H9 (cell line): ENCODE data around the gene TSGA10IP. TPM values are rescaled to one million over a fixed set of nuclear protein-coding genes. Genes with fewer than 3 reads are reported as not detected.
A peak's percentile ranks its signal among the peaks of the same experiment; 100 is the strongest.

Source experiments
- DNase-seq: peaks from one replicate; pipeline ENCODE4 v3.0.0-alpha.2; 2017
- H2AFZ ChIP-seq: one replicate; pipeline ENCODE4 v1.6.1; 2013; ENCODE audit warnings: mild to moderate bottlenecking, low read length, control low read depth, moderate library complexity
- H2AK5ac ChIP-seq: 2 replicates; pipeline ENCODE4 v1.6.1; 2013; ENCODE audit warnings: low read length, control low read depth, mixed read lengths; ENCODE audit not compliant: insufficient read length
- H2BK120ac ChIP-seq: one replicate; pipeline ENCODE4 v1.6.1; 2013; ENCODE audit warnings: low read depth, mild to moderate bottlenecking, low read length, control low read depth, inconsistent platforms; ENCODE audit not compliant: poor library complexity, severe bottlenecking
- H2BK12ac ChIP-seq: 2 replicates; pipeline ENCODE4 v1.6.1; 2013; ENCODE audit warnings: low read length, control low read depth, mixed read lengths, low read depth; ENCODE audit not compliant: insufficient read length
- H2BK15ac ChIP-seq: 2 replicates; pipeline ENCODE4 v1.6.1; 2013; ENCODE audit warnings: low read depth, low read length, control low read depth
- H2BK20ac ChIP-seq: one replicate; pipeline ENCODE4 v1.6.1; 2013; ENCODE audit warnings: low read depth, mild to moderate bottlenecking, low read length, control low read depth, inconsistent platforms; ENCODE audit not compliant: poor library complexity, severe bottlenecking
- H2BK5ac ChIP-seq: 2 replicates; pipeline ENCODE4 v1.6.1; 2013; ENCODE audit warnings: low read length, control low read depth, mixed read lengths; ENCODE audit not compliant: insufficient read length
- H3K14ac ChIP-seq: 2 replicates; pipeline ENCODE4 v1.6.1; 2013; ENCODE audit warnings: low read length, control low read depth; ENCODE audit not compliant: insufficient read depth
- H3K18ac ChIP-seq: 2 replicates; pipeline ENCODE4 v1.6.1; 2013; ENCODE audit warnings: low read depth, mild to moderate bottlenecking, mixed read lengths, low read length, control low read depth; ENCODE audit not compliant: insufficient read length
- H3K23ac ChIP-seq: 2 replicates; pipeline ENCODE4 v1.6.1; 2013; ENCODE audit warnings: low read length, control low read depth, mixed read lengths, low read depth; ENCODE audit not compliant: insufficient read length
- H3K23me2 ChIP-seq: 2 replicates; pipeline ENCODE4 v1.6.1; 2013; ENCODE audit warnings: low read depth, mild to moderate bottlenecking, mixed read lengths, low read length, control low read depth; ENCODE audit not compliant: insufficient read length, poor library complexity, severe bottlenecking
- H3K27ac ChIP-seq: 2 replicates; pipeline ENCODE4 v1.5.1; 2013; ENCODE audit warnings: low read length, control low read depth, mixed read lengths, low read depth; ENCODE audit not compliant: insufficient read length
- H3K27me3 ChIP-seq: 2 replicates; pipeline ENCODE4 v1.6.1; 2013; ENCODE audit warnings: low read length, control low read depth, inconsistent platforms; ENCODE audit not compliant: insufficient read depth
- H3K4ac ChIP-seq: 2 replicates; pipeline ENCODE4 v1.6.1; 2013; ENCODE audit warnings: low read depth, mild to moderate bottlenecking, control low read depth, inconsistent platforms, low read length, moderate library complexity
- H3K4me1 ChIP-seq: 2 replicates; pipeline ENCODE4 v1.6.1; 2013; ENCODE audit warnings: low read length, control low read depth, inconsistent platforms; ENCODE audit not compliant: insufficient read depth
- H3K4me2 ChIP-seq: 2 replicates; pipeline ENCODE4 v1.6.1; 2013; ENCODE audit warnings: low read length, control low read depth, mixed read lengths; ENCODE audit not compliant: insufficient read length, insufficient read depth
- H3K56ac ChIP-seq: 2 replicates; pipeline ENCODE4 v1.6.1; 2013; ENCODE audit warnings: low read depth, mild to moderate bottlenecking, mixed read lengths, low read length, control low read depth; ENCODE audit not compliant: insufficient read length
- H3K79me1 ChIP-seq: 2 replicates; pipeline ENCODE4 v1.6.1; 2013; ENCODE audit warnings: low read depth, mild to moderate bottlenecking, moderate library complexity, low read length, control low read depth, inconsistent platforms; ENCODE audit not compliant: insufficient read depth, poor library complexity, severe bottlenecking
- H3K79me2 ChIP-seq: 2 replicates; pipeline ENCODE4 v1.6.1; 2013; ENCODE audit warnings: low read length, control low read depth, inconsistent platforms; ENCODE audit not compliant: insufficient read depth
- H3K9ac ChIP-seq: 2 replicates; pipeline ENCODE4 v1.6.1; 2013; ENCODE audit warnings: low read length, control low read depth, mixed read lengths; ENCODE audit not compliant: insufficient read length; ENCODE audit errors: extremely low read depth
- H3K9me3 ChIP-seq: one replicate; pipeline ENCODE4 v1.6.1; 2013; ENCODE audit warnings: low read depth, low read length, inconsistent platforms; ENCODE audit not compliant: control insufficient read depth
- H3T11ph ChIP-seq: one replicate; pipeline ENCODE4 v1.6.1; 2013; ENCODE audit warnings: mild to moderate bottlenecking, low read length, control low read depth, inconsistent platforms
- H4K20me1 ChIP-seq: one replicate; pipeline ENCODE4 v1.6.1; 2013; ENCODE audit not compliant: control insufficient read depth, insufficient read length, insufficient read depth
- H4K5ac ChIP-seq: 2 replicates; pipeline ENCODE4 v1.6.1; 2013; ENCODE audit warnings: low read depth, mild to moderate bottlenecking, mixed read lengths, low read length, control low read depth; ENCODE audit not compliant: insufficient read length
- H4K8ac ChIP-seq: replicated peaks from 2 replicates; pipeline ENCODE4 v1.6.1; 2013; ENCODE audit warnings: low read length, control low read depth, mixed read lengths, low read depth; ENCODE audit not compliant: insufficient read length
- H4K91ac ChIP-seq: 2 replicates; pipeline ENCODE4 v1.6.1; 2013; ENCODE audit warnings: low read depth, mild to moderate bottlenecking, moderate library complexity, mixed read lengths, low read length, control low read depth; ENCODE audit not compliant: insufficient read length
- H3K27ac Mint-ChIP-seq, 3 experiments: 2 replicates in 2 of 3; 3 replicates in 1 of 3; pipeline ENCODE4 v1.8.0; 2020 to 2021; ENCODE audit warnings: mixed read lengths in 3 of 3, mild to moderate bottlenecking in 1 of 3, moderate library complexity in 1 of 3
- H3K27me3 Mint-ChIP-seq: 2 replicates; pipeline ENCODE4 v1.8.0; 2021; ENCODE audit warnings: low read depth, mild to moderate bottlenecking, moderate library complexity, mixed read lengths
- H3K36me3 Mint-ChIP-seq, 3 experiments: 2 replicates in 2 of 3; 3 replicates in 1 of 3; pipeline ENCODE4 v1.8.0; 2020 to 2021; ENCODE audit warnings: low read depth in 3 of 3, mixed read lengths in 3 of 3; ENCODE audit not compliant: insufficient read depth in 1 of 3
- H3K4me1 Mint-ChIP-seq, 2 experiments: 2 replicates each; pipeline ENCODE4 v1.8.0; 2020; ENCODE audit warnings: mixed read lengths in 2 of 2
- H3K4me3 Mint-ChIP-seq, 2 experiments: 2 replicates in 1 of 2; 3 replicates in 1 of 2; pipeline ENCODE4 v1.8.0; 2020 to 2021; ENCODE audit warnings: mild to moderate bottlenecking in 2 of 2, mixed read lengths in 2 of 2, moderate library complexity in 1 of 2
- H3K9me3 Mint-ChIP-seq, 2 experiments: 2 replicates in 1 of 2; 3 replicates in 1 of 2; pipeline ENCODE4 v1.8.0; 2020; ENCODE audit warnings: mild to moderate bottlenecking in 2 of 2, mixed read lengths in 2 of 2, moderate library complexity in 1 of 2
- WGBS: extraction: QIAGEN DNeasy Blood & Tissue Kit; methylation state at CpG from one replicate; pipeline ENCODE4 v1.1.7; 2013; ENCODE audit warnings: missing lambda C conversion rate, low lambda C conversion rate, mixed read lengths; ENCODE audit not compliant: insufficient read length; ENCODE audit errors: extremely low coverage; 5-methylcytosine and 5-hydroxymethylcytosine counted together
- total RNA-seq: library from RNA; stranded (reverse); gene quantifications from 2 replicates; pipeline ENCODE4 v1.2.1, GENCODE V29; 2021
- TF ChIP-seq, protein P1 (sequence below): fragments of 200-600 bp; sonication (generic); conservative IDR thresholded peaks from 3 replicates; pipeline ENCODE4 v1.8.0; 2021; ENCODE audit warnings: antibody characterized with exemption, mild to moderate bottlenecking

Gene TSGA10IP
- total RNA-seq, 1 experiment from 2014 or later: 2.2 TPM

DNA sequence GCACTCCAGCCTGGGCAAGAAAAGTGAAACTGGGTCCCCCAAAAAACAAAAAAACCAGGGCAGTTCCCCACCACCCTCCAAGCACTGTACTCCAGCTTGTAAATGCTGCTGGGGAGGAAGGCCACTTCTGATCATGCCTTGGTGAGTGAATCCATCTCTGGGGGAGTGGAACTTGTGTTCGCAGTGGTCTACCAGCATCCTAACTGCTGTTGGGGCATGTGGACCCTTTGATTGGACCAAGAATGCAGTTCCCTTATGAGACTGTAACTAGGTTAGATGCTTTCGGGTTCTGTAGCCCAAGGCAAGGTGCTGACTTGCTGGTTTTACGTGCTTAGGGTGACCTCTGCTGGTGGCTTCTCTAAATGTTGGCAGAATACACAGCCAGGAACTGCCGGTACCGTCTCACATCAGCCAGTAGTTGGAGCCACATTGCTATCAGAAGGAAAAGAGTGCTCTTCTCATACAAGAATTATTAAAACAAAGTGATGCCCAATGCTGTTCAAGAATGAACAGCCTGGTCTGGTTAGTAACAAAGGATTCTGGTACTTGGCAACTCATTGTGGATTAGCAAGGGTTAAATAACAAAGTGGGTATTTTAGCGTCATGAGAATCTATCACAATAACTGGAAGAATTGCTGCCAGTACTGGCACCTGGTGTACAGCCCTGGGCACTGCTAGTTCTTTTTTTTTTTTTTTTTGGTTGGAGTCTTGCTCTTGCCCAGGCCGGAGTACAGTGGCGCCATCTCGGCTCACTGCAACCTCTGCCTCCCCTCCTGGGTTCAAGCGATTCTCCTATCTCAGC, 43.7 kb downstream of the TSGA10IP start:
- H3K27me3 Mint-ChIP-seq: no peaks in the 10 kb centered on the region; the same call in 1 of the 2 replicates
- no peak overlapping the region for H3K14ac ChIP-seq
- H2BK120ac ChIP-seq: no peak overlapping the region
- H2BK12ac ChIP-seq: no peak overlapping the region
- H2AFZ ChIP-seq: no peak overlapping the region
- H2BK15ac ChIP-seq: no peak overlapping the region
- no peak overlapping the region for H2BK5ac ChIP-seq
- H4K91ac ChIP-seq: no peak overlapping the region
- no peaks in the 10 kb centered on the region for H3K79me2 ChIP-seq
- H3K4ac ChIP-seq: no peak overlapping the region
- H4K20me1 ChIP-seq: no peaks in the 10 kb centered on the region
- H3K4me1 ChIP-seq: no peaks in the 10 kb centered on the region
- H4K5ac ChIP-seq: no peak overlapping the region
- no peak overlapping the region for H3K9ac ChIP-seq
- H2BK20ac ChIP-seq: no peak overlapping the region
- peaks cover 0 to 7% (median 0%) of the 10 kb centered on the region in 3 experiments; a peak in 2 of 7 replicates for H3K36me3 Mint-ChIP-seq
- no peaks in the 10 kb centered on the region for H3K23me2 ChIP-seq
- no peak overlapping the region for H3K18ac ChIP-seq
- no peak overlapping the region for H3K4me2 ChIP-seq
- H3K9me3 ChIP-seq: no peaks in the 10 kb centered on the region
- no CpG with 5 or more reads among the region's 10 CpGs for WGBS
- H3K56ac ChIP-seq: no peak overlapping the region
- H3K9me3 Mint-ChIP-seq: no peaks in the 10 kb centered on the region
- TF ChIP-seq, protein P1, sequence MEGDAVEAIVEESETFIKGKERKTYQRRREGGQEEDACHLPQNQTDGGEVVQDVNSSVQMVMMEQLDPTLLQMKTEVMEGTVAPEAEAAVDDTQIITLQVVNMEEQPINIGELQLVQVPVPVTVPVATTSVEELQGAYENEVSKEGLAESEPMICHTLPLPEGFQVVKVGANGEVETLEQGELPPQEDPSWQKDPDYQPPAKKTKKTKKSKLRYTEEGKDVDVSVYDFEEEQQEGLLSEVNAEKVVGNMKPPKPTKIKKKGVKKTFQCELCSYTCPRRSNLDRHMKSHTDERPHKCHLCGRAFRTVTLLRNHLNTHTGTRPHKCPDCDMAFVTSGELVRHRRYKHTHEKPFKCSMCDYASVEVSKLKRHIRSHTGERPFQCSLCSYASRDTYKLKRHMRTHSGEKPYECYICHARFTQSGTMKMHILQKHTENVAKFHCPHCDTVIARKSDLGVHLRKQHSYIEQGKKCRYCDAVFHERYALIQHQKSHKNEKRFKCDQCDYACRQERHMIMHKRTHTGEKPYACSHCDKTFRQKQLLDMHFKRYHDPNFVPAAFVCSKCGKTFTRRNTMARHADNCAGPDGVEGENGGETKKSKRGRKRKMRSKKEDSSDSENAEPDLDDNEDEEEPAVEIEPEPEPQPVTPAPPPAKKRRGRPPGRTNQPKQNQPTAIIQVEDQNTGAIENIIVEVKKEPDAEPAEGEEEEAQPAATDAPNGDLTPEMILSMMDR: peak; percentile 99
- H3K27ac ChIP-seq: no peak overlapping the region
- no peak overlapping the region for H3K27ac Mint-ChIP-seq
- no peak overlapping the region for H3T11ph ChIP-seq
- peak overlapping the region in 1 of 2 experiments; percentile 39; a peak in 2 of 5 replicates for H3K4me3 Mint-ChIP-seq
- no peak overlapping the region for H4K8ac ChIP-seq
- no peaks in the 10 kb centered on the region for H3K79me1 ChIP-seq
- peak; percentile 92 for DNase-seq
- H3K23ac ChIP-seq: no peak overlapping the region
- no peaks in the 10 kb centered on the region for H3K27me3 ChIP-seq
- peaks cover 0 to 2% of the 10 kb centered on the region in 2 experiments; a peak in 1 of 4 replicates for H3K4me1 Mint-ChIP-seq
- no peak overlapping the region for H2AK5ac ChIP-seq
